HCT116 (cell line): ENCODE data around the gene FAM20C.

Source experiments
- TCF7L2 ChIP-seq: IDR thresholded peaks from 2 replicates; pipeline ENCODE4 v1.7.0; 2011; ENCODE audit warnings: borderline replicate concordance, inconsistent platforms; ENCODE audit not compliant: insufficient read depth, insufficient read length; ENCODE audit errors: extremely low read depth
- ZNF274 ChIP-seq: fragments of 200-500 bp; sonication (Bioruptor generic); IDR thresholded peaks from 2 replicates; pipeline ENCODE4 v1.6.1; 2014; ENCODE audit warnings: mild to moderate bottlenecking, low read depth, low read length, inconsistent platforms
- TF ChIP-seq, protein P1 (sequence below), 3 experiments: fragments of 200-600 bp in 1 of 3; sonication (generic) in 1 of 3; IDR thresholded peaks in 2 of 3; conservative IDR thresholded peaks in 1 of 3; 2 replicates each; pipeline ENCODE4 v1.5.1; 2012 to 2017; ENCODE audit warnings: low read depth in 2 of 3, low read length in 2 of 3, antibody characterized with exemption in 1 of 3, borderline replicate concordance in 1 of 3, control low read depth in 1 of 3, mild to moderate bottlenecking in 1 of 3, mixed read lengths in 1 of 3, mixed run types in 1 of 3, moderate library complexity in 1 of 3; ENCODE audit not compliant: insufficient read depth in 1 of 3

GRCh38 chr7:295155-296154, 103.1 kb downstream of the FAM20C start:
- TF ChIP-seq TCF7L2 = no peak
- TF ChIP-seq ZNF274 = no peak
- TF ChIP-seq, protein P1, sequence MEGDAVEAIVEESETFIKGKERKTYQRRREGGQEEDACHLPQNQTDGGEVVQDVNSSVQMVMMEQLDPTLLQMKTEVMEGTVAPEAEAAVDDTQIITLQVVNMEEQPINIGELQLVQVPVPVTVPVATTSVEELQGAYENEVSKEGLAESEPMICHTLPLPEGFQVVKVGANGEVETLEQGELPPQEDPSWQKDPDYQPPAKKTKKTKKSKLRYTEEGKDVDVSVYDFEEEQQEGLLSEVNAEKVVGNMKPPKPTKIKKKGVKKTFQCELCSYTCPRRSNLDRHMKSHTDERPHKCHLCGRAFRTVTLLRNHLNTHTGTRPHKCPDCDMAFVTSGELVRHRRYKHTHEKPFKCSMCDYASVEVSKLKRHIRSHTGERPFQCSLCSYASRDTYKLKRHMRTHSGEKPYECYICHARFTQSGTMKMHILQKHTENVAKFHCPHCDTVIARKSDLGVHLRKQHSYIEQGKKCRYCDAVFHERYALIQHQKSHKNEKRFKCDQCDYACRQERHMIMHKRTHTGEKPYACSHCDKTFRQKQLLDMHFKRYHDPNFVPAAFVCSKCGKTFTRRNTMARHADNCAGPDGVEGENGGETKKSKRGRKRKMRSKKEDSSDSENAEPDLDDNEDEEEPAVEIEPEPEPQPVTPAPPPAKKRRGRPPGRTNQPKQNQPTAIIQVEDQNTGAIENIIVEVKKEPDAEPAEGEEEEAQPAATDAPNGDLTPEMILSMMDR (IDR thresholded peaks at IDR 0.05 in 2 of 3, conservative IDR thresholded peaks at IDR 0.05 in 1 of 3; ENCODE audit: borderline replicate concordance in 1 of 3, insufficient read depth in 1 of 3, low read depth in 2 of 3, low read length in 2 of 3) = no peak
